Measurements from ENCODE around the gene ADGRG3. TPM values are rescaled to one million over a fixed set of nuclear protein-coding genes. Genes with fewer than 3 reads are reported as not detected.
A peak's percentile ranks its signal among the peaks of the same experiment; 100 is the strongest.

Gene ADGRG3
- total and polyA plus RNA-seq, 8 donors = 0.46 to 50.2 (median 1.7) TPM; not detected in 2

- WGBS, 5 donors = 85 to 94% (median 93%) methylated on average over 5 to 11 of the region's 11 CpGs
- peaks cover 0 to 37% (median 0%) of the 10 kb centered on the region in 3 donors for H3K27me3 ChIP-seq
- TF ChIP-seq EP300 (IDR thresholded peaks at IDR 0.05) (no peak), CTCF (IDR thresholded peaks at IDR 0.05) (no peak), POLR2A (IDR thresholded peaks at IDR 0.05) (no peak), POLR2AphosphoS5 (IDR thresholded peaks at IDR 0.05) (no peak)
- intact Hi-C loops (cut with DNase I; ENCODE audit: low total_unique reads) = loop anchor here (5.0 kb wide), 1 partner anchor 52 kb away; no protein-coding TSS in a partner anchor
- no peak overlapping the region for H3K4me3 ChIP-seq
- no peak for DNase-seq
- H3K36me3 ChIP-seq = peaks cover 0 to 18% (median 8%) of the 10 kb centered on the region in 4 donors
- no peak overlapping the region for H3K27ac ChIP-seq
- H3K9me3 ChIP-seq = no peaks in the 10 kb centered on the region
- H3K4me1 ChIP-seq = peaks cover 23 to 83% (median 52%) of the 10 kb centered on the region in 4 donors
Observed at GRCh38 chr16:57644383-57645014, 23.6 kb upstream of the ADGRG3 start.

GRCh38 chr16:57645169-57645568, 22.9 kb upstream of the ADGRG3 start:
- peak overlapping the region in 4 of 5 donors; percentile 49 to 77 (median 71) for H3K27ac ChIP-seq
- H3K4me1 ChIP-seq = peaks cover 18 to 76% (median 46%) of the 10 kb centered on the region in 4 donors
- 49 to 69% (median 66%) methylated on average over 9 to 10 of the region's 10 CpGs for WGBS, 5 donors
- H3K9me3 ChIP-seq = no peaks in the 10 kb centered on the region
- H3K4me3 ChIP-seq = no peak overlapping the region
- H3K36me3 ChIP-seq = peaks cover 3 to 22% (median 12%) of the 10 kb centered on the region in 4 donors
- peaks cover 0 to 35% (median 0%) of the 10 kb centered on the region in 3 donors for H3K27me3 ChIP-seq
- TF ChIP-seq POLR2AphosphoS5 (IDR thresholded peaks at IDR 0.05) = no peak
- DNase-seq = no peak
- intact Hi-C loops (cut with DNase I; ENCODE audit: low total_unique reads) = loop anchor here (5.0 kb wide), 1 partner anchor 53 kb away; no protein-coding TSS in a partner anchor

- intact Hi-C loops (cut with DNase I; ENCODE audit: low total_unique reads) = loop anchor here (5.0 kb wide), 1 partner anchor 54 kb away; no protein-coding TSS in a partner anchor
- Histone ChIP-seq H3K27me3 (peaks cover 0 to 35% (median 0%) of the 10 kb centered on the region in 3 donors), H3K4me3 (no peak overlapping the region), H3K27ac (peak overlapping the region in 4 of 5 donors; percentile 69 to 77 (median 71)), H3K9me3 (no peaks in the 10 kb centered on the region), H3K4me1 (peaks cover 13 to 69% (median 40%) of the 10 kb centered on the region in 4 donors), H3K36me3 (peaks cover 5 to 26% (median 14%) of the 10 kb centered on the region in 4 donors)
- peak in 1 of 3 donors; percentile 12 for TF ChIP-seq POLR2AphosphoS5 (IDR thresholded peaks at IDR 0.05)
- no peak for TF ChIP-seq EP300 (IDR thresholded peaks at IDR 0.05)
- TF ChIP-seq POLR2A (IDR thresholded peaks at IDR 0.05) = no peak
- peak in 1 of 2 donors; percentile 63 for DNase-seq
- 48 to 59% (median 54%) methylated on average over 16 to 24 of the region's 24 CpGs for WGBS, 5 donors
Observed at GRCh38 chr16:57645691-57646387, 22.3 kb upstream of the ADGRG3 start.

- TF ChIP-seq POLR2AphosphoS5 (IDR thresholded peaks at IDR 0.05) = no peak
- no peak for TF ChIP-seq EP300 (IDR thresholded peaks at IDR 0.05)
- no peak for TF ChIP-seq POLR2A (IDR thresholded peaks at IDR 0.05)
- TF ChIP-seq CTCF (IDR thresholded peaks at IDR 0.05) = no peak
- peaks cover 13 to 64% (median 39%) of the 10 kb centered on the region in 4 donors for H3K4me1 ChIP-seq
- H3K4me3 ChIP-seq = no peak overlapping the region
- peak overlapping the region; percentile 34 to 77 (median 71) for H3K27ac ChIP-seq
- H3K9me3 ChIP-seq = no peaks in the 10 kb centered on the region
- DNase-seq = no peak
- WGBS, 5 donors = 57 to 63% (median 59%) methylated on average over 9 to 14 of the region's 14 CpGs
- H3K27me3 ChIP-seq = peaks cover 0 to 35% (median 0%) of the 10 kb centered on the region in 3 donors
- peaks cover 12 to 31% (median 21%) of the 10 kb centered on the region in 4 donors for H3K36me3 ChIP-seq
- intact Hi-C loops (cut with DNase I; ENCODE audit: low total_unique reads) = loop anchor here (5.0 kb wide), 1 partner anchor 54 kb away; no protein-coding TSS in a partner anchor
Observed at GRCh38 chr16:57646388-57647039, 21.6 kb upstream of the ADGRG3 start.

Data from stomach (tissue), 9 donors.